Measurements from ENCODE around the gene YIF1B. TPM values are rescaled to one million over a fixed set of nuclear protein-coding genes. Genes with fewer than 3 reads are reported as not detected.
"Not testable (repeated sequence)": the region's sequence is repeated elsewhere in the genome, so short reads cannot be mapped to it uniquely, and the experiment has no call there.

The YIF1B gene
- total RNA-seq = 10 to 100 TPM; 28.8 to 58.3 TPM

- peak within 1 kb of the TSS; percentile 82 for H3K27ac ChIP-seq
- H3K9ac ChIP-seq (ENCODE audit: low read depth in 2 of 2, low read length in 2 of 2) = peak within 1 kb of the TSS; percentile 84 to 87
- no peak for TF ChIP-seq CTCF (IDR thresholded peaks at IDR 0.05)
- H3K27me3 ChIP-seq = no peaks in the 10 kb centered on the region
- intact Hi-C loops (cut with DNase I) = no loop called here
- no peaks in the 10 kb centered on the region for H3K36me3 ChIP-seq
- peaks cover 8% of the 10 kb centered on the region for H3K4me1 ChIP-seq
- peak within 1 kb of the TSS; percentile 56 for H3K4me3 ChIP-seq
- DNase-seq = peak; percentile 97
- no peaks in the 10 kb centered on the region for H3K9me3 ChIP-seq
Measured at GRCh38 chr19:38315657-38316476, at the start of gene YIF1B. Gene YIF1B (minus strand): TSS chr19:38315947. CDS start chr19:38315917, 30 bp downstream.

GRCh38 chr19:38362946-38363688, 47.4 kb upstream of the YIF1B start:
- H3K27me3 ChIP-seq; H3K36me3 ChIP-seq; H3K4me1 ChIP-seq; H3K9ac ChIP-seq (ENCODE audit: low read depth in 2 of 2, low read length in 2 of 2); H3K9me3 ChIP-seq; intact Hi-C loops (cut with DNase I); DNase-seq; H3K27ac ChIP-seq: not testable (repeated sequence)
- peak overlapping the region; percentile 62 for H3K4me3 ChIP-seq

GRCh38 chr19:38362076-38362945, 46.6 kb upstream of the YIF1B start:
- peak overlapping the region; percentile 60 for H3K27ac ChIP-seq
- H3K36me3 ChIP-seq = no peaks in the 10 kb centered on the region
- H3K9ac ChIP-seq (ENCODE audit: low read depth in 2 of 2, low read length in 2 of 2) = peak overlapping the region in 1 of 2 donors; percentile 34
- DNase-seq = peak; percentile 95
- peaks cover 4% of the 10 kb centered on the region for H3K27me3 ChIP-seq
- intact Hi-C loops (cut with DNase I) = no loop called here
- H3K9me3 ChIP-seq = no peaks in the 10 kb centered on the region
- peaks cover 2% of the 10 kb centered on the region for H3K4me1 ChIP-seq
- no peak for TF ChIP-seq CTCF (IDR thresholded peaks at IDR 0.05)
- peak overlapping the region; percentile 62 for H3K4me3 ChIP-seq

- Histone ChIP-seq H3K9me3 (no peaks in the 10 kb centered on the region), H3K27me3 (peaks cover 4% of the 10 kb centered on the region), H3K9ac (ENCODE audit: low read depth in 2 of 2, low read length in 2 of 2) (peak overlapping the region; percentile 34 to 47)
Measured at GRCh38 chr19:38361633-38362075, 45.9 kb upstream of the YIF1B start.

More at GRCh38 chr19:38361633-38362075, 45.9 kb upstream of the YIF1B start:
- peak overlapping the region; percentile 62 for H3K4me3 ChIP-seq
- intact Hi-C loops (cut with DNase I) = no loop called here
- H3K27ac ChIP-seq = peak overlapping the region; percentile 60
- H3K4me1 ChIP-seq = peaks cover 2% of the 10 kb centered on the region
- no peaks in the 10 kb centered on the region for H3K36me3 ChIP-seq
- DNase-seq = peak; percentile 84
- TF ChIP-seq CTCF (IDR thresholded peaks at IDR 0.05) = no peak

All from colonic mucosa (tissue), 4 donors.